ENCODE results near the gene LINS1.

LINS1 gene

DNA sequence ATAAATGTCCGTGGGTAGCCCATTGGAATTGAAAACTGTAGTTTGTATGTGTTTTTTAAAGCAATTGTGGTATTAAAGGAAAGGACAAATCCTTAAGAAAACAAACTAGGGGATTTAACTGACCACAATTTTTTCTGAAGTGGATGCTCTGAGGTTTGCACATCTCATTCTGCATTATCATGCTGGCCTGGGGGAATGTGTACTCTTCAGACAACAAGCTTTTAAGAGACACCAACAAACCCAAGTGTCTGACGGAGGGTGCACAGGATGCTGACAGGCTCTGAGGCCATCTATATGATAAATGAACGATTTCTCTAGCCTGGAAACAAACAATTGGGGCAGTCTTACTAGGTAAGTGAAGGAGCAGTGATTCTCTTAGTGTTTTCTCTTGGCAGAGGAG, 9.1 kb downstream of the LINS1 start:
- TF ChIP-seq GATA3 (IDR thresholded peaks at IDR 0.05; ENCODE audit: low read depth, low read length) (no peak), GATA2 (IDR thresholded peaks at IDR 0.05; ENCODE audit: low read depth, low read length) (no peak)

DNA sequence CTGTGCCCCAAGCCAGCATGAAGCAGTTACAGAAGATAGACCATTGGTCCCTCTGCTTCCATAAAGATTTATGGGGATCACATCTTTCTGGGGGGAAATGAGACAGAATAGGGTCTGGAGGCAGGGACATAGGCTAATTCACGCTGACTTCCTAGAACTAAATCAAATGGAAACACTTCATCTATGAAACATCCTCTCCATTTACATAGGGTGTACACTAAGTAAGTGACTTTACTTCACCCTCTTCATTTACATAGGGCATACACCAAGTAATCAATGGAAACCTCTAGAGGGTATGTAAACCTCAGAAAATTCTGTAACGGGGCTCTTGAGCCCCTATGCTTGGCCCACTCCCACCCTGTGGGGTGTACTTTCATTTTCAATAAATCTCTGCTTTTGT, 10.1 kb downstream of the LINS1 start:
- TF ChIP-seq GATA3 (IDR thresholded peaks at IDR 0.05; ENCODE audit: low read depth, low read length) (no peak), GATA2 (IDR thresholded peaks at IDR 0.05; ENCODE audit: low read depth, low read length) (no peak)

DNA sequence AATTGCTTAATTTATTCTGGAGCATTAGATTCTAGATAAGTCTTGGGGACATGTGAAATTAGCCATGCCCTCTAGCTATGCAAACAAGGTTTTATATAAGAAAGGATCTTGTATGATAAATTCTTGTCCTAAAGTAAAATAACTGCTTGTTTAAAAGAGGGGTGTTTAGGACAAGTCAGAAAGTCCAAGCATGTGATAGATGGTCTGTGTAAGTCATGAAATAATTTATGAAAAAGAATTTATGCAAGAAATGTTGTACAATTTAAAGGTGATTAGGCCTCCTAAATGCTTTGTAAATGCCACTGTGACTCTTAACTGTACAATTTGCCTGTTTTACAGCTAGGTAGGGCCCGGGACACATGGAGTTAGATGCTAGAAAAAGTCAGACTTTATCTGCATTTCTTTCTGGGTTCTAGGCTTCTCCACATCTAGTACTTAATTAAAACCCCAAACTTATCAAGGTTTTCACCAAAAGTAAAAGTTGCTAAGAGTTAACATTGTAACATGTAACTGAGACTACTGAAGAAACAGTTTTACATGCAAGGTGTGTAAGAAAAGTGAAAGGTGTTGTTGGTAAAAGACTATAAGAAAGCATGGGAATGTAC, 13.2 kb downstream of the LINS1 start:
- TF ChIP-seq GATA2 (IDR thresholded peaks at IDR 0.05; ENCODE audit: low read depth, low read length), result no peak
- TF ChIP-seq GATA3 (IDR thresholded peaks at IDR 0.05; ENCODE audit: low read depth, low read length), result no peak

DNA sequence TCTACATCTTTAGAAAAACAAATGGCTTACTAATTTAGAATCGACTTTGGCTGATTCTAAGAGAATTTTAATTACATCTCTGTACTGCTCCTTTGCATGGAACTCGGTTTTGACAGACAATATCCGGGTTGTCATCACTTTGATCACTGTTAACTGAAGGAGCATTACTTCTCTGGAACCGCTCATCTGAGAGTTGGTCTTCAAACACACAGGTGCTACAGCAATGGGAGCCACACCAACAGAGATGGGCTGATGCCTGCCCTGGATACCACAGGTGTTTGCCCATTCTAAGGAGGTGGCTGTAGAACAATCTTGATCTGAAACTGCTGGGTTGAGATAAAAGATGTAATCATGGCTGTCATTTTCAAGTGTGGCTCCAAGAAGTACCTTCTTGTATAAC, 21.6 kb downstream of the LINS1 start:
- TF ChIP-seq GATA2 (IDR thresholded peaks at IDR 0.05; ENCODE audit: low read depth, low read length), result no peak

DNA sequence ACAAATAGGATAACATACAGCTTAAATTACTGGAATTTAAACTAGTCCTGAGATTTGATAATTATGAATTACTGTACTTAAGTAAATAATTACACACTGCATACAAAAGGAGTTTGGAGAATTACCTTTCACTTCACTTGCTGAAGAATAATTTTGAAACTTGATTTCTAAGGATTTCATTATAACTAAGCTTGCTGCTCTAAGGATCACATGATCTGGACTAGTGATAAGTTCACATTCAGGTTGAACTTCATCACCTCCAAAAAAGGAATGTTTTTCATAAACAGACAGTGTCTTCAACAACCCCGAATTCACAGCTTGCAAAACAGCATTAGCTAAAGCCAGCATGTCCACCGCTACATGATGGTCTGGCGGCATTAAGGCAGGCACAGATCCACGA, 28.5 kb downstream of the LINS1 start:
- TF ChIP-seq GATA3 (IDR thresholded peaks at IDR 0.05; ENCODE audit: low read depth, low read length), result no peak
- no peak for TF ChIP-seq GATA2 (IDR thresholded peaks at IDR 0.05; ENCODE audit: low read depth, low read length)

DNA sequence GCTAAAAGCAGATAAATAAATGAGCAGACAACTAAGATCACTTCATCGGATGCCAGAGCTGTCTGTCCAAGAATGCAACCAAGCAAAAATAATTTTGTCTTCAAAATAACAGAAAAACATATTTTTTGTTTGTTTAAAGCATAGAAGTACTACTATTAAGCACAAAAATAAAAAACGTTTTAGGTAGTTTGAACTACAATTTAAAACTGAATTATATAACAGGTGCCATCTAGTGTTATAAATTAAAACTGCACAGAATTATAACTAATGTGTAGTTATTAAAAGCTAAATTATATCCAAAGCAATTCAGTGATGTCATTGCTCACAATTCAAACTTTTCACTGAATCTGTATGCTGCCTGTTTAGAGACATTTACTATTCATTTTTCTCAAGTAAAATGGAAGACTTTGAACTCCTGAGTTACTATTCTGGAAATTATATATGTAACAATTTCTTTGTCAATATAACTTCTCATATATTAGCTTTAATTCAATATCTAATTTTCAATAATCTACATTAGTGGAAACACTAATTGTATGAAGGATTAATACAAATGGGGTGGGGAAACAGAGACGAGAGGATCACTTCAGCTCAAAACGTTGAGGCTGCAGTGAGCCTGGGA, 29.5 kb downstream of the LINS1 start:
- TF ChIP-seq GATA3 (IDR thresholded peaks at IDR 0.05; ENCODE audit: low read depth, low read length) (no peak), GATA2 (IDR thresholded peaks at IDR 0.05; ENCODE audit: low read depth, low read length) (no peak)

DNA sequence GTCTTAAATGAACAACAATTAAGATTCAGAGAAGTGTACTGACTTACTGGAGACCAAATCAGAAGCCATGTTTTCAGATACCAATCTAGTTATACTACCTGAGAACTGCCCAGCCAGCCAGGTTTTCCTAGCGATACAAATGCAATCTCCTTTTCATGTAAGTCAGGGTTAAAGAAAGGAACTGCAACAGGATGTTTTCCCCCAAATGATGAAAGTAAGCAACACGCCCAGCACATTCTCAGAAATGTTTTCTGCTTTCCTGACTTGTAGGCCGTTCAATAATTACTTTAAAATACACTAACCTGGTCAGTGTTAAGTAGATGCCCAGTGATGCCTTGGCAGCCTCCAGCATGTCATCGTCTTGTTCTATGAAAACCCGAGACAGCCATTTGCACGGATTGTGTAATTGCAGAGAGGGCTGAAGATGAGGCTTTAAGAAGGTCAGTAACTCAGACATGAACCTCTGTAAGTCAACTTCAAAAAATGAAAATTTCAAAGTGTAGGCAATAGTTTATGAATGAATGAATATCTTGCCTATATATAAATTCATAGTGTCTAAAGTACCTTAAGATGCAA, 30.3 kb downstream of the LINS1 start:
- TF ChIP-seq GATA2 (IDR thresholded peaks at IDR 0.05; ENCODE audit: low read depth, low read length) (no peak), GATA3 (IDR thresholded peaks at IDR 0.05; ENCODE audit: low read depth, low read length) (no peak)

DNA sequence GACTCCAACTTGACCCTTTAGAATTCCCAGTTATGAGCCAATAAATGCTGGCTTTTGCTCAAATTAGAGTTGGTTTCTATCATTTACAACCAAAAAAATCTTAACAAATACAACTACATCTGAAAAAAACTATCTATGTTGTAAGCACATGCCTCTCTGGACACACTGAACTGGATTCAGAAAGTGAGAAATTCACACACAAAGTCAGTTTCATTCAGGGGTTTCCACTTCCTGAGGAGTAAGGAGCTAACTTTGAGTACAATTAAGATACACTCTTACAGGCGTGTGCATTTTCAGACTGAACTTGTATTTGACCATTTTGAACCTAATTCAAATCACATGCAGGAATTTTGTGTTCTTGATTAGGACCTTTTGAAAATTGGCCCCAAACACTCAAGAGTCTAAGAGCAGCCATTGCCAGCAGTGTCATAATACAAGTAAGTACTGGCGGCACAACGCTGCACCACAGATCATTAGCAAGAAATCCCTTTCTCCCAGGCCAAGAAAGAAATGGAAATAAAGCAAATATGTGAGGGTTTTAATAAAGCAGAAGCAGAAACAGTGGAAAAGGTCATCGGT, 31.2 kb downstream of the LINS1 start:
- no peak for TF ChIP-seq GATA3 (IDR thresholded peaks at IDR 0.05; ENCODE audit: low read depth, low read length)
- no peak for TF ChIP-seq GATA2 (IDR thresholded peaks at IDR 0.05; ENCODE audit: low read depth, low read length)

DNA sequence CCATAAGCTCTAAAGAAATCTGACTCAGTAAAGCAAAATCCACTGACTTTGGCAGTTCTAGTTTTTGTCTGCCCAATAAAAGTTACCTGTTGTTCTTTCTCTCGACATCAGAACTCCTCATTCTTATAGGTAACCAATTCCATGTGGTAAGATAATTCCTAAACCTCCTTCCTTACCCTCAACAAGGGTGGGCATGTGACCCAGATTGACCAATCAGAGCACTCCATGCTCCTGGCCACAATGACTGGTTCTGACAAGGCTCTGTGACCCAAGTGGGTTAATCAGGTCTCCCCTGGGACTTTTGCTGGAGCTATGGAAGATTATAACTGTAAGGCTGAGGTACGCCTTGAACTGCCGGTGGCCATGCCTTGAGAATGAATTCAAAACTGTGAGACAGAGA, 31.7 kb downstream of the LINS1 start:
- TF ChIP-seq GATA2 (IDR thresholded peaks at IDR 0.05; ENCODE audit: low read depth, low read length) (no peak), GATA3 (IDR thresholded peaks at IDR 0.05; ENCODE audit: low read depth, low read length) (no peak)

DNA sequence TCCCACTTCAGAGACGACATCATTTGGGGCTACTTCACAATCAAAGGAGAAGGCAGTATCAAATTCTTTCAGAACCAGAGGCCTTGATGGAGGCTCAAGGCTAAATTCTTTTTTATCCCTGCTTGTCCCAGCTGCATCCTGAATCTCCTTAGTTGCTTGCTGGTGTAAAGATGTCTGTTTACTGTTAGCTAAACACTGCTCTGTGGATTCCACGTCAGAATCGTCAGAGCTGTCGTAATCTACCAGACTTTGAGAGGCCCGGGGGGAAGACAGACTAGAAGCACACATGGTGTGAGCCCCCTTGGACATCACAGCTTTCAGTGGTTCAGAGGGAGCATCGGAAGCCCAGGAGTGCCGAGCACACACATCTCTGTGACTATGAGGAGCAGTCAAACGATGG, 32.6 kb downstream of the LINS1 start:
- no peak for TF ChIP-seq GATA3 (IDR thresholded peaks at IDR 0.05; ENCODE audit: low read depth, low read length)
- no peak for TF ChIP-seq GATA2 (IDR thresholded peaks at IDR 0.05; ENCODE audit: low read depth, low read length)

DNA sequence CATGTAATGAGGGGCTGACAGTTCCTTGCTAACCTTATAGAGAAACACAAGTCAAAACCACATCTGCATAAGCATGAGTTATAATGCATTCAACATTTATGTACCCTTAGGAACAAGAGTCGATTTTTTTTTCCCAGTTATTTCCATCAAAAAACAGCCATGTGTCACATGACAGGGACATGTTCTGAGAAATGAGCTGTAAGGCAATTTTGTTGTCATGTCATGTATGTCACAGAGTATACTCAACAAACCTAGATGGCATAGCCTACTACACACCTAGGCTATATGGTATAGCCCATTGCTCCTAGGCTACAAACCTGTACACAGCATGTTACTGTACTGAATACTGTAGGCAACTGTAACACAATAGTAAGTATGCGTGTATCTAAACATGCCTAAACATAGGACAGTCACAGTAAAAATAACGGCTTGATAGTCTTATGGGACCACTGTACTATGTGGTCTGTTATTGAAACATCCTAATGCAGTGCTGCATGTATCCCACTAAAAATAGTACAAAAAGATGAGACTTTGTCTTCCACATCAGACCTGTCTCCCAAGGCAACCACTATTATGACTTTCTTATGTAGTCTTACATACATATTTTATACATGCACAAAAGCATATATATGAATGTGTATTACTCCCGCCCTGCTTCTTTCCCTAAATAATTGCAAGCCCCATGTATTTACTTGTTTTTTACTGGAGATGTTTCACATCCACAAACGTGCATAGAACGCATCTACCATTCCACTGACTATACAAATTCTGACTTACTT, 34.9 kb downstream of the LINS1 start:
- TF ChIP-seq GATA2 (IDR thresholded peaks at IDR 0.05; ENCODE audit: low read depth, low read length) (no peak), GATA3 (IDR thresholded peaks at IDR 0.05; ENCODE audit: low read depth, low read length) (no peak)

DNA sequence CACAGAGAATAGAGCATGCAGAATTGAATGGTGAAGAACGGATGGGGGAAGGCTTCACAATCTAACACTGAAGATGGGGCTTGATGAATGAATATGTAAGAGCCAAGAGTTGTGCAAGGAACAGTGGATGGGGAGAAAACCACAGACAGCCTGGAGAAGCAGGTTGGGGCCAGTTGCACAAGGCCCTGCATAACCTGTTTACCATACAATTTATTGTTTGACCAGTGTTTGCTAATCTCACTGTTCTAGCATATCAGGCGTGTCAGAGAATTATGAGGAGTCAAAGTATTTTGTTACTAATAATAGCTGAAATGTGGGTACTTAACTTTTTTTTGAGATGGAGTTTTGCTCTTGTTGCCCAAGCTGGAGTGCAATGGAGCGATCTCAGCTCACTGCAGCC, 36.4 kb downstream of the LINS1 start:
- TF ChIP-seq GATA2 (IDR thresholded peaks at IDR 0.05; ENCODE audit: low read depth, low read length) (no peak), GATA3 (IDR thresholded peaks at IDR 0.05; ENCODE audit: low read depth, low read length) (no peak)

DNA sequence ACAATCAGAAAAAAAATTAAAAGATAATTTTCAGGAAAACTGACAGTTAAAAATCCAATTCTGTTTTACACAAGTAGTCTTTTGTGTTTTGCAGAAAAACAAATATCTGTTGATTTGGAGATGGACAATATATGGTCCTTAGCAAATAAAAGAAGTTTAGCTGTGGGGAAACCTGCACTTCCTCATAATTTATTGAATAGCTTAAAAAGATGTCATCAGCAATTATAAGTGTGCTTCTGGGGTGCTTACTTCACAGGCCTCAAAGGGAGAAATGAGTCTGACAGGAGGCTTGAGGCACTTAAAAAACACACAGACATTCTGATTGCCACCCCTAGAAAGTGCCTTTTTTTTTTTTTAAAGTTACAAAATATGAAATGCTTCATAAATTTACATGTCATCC, 41.7 kb downstream of the LINS1 start:
- TF ChIP-seq GATA3 (IDR thresholded peaks at IDR 0.05; ENCODE audit: low read depth, low read length) (no peak), GATA2 (IDR thresholded peaks at IDR 0.05; ENCODE audit: low read depth, low read length) (no peak)

DNA sequence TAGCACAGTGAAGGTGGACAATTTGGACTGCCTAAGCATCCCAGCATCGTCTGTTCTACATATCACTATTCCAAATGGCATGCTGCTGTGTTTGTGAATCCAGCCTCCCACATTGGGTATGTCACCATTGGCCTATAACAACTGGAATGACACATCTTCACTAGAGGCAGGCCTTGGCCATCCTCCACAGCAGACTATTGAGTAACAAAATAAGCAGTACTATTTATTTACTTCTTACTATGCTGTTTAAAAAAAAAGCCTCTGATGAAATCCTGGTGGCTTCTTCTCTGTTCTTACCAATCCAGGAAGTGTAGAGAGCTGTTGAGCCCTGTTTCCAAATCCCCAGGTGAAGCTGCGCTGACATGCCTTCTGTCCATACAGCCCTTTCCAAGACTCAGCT, 42.7 kb downstream of the LINS1 start:
- TF ChIP-seq GATA3 (IDR thresholded peaks at IDR 0.05; ENCODE audit: low read depth, low read length) (no peak), GATA2 (IDR thresholded peaks at IDR 0.05; ENCODE audit: low read depth, low read length) (no peak)
